Endothelial cell of umbilical vein (primary cell): Measurements from ENCODE around the gene HNRNPL. TPM values are rescaled to one million over a fixed set of nuclear protein-coding genes. Genes with fewer than 3 reads are reported as not detected.

Source experiments
- BruUV-seq: library from RNA; stranded (reverse); fragments of 400-500 nt; replicated peaks from 2 replicates; lab custom pipeline; 2021; lab: Mats Ljungman, UMichigan
- CTCF ChIA-PET: fragments of 300-600, 350-600 bp; sonication (Branson Sonifier 250); formaldehyde crosslinking; loops from one replicate; lab custom pipeline; 2021; ENCODE audit warnings: antibody characterized with exemption, inconsistent platforms; lab: Charles Lee
- POLR2A ChIA-PET: fragments of 300-600, 350-600 bp; sonication (Branson Sonifier 250); formaldehyde crosslinking; loops from one replicate; lab custom pipeline; 2021; ENCODE audit warnings: antibody characterized with exemption, inconsistent platforms; lab: Charles Lee
- DNase-seq: peaks from one replicate; pipeline ENCODE4 v3.0.0-alpha.2; 2011; ENCODE audit warnings: low read depth, low spot score
- FAIRE-seq: peaks from 2 replicates; lab custom pipeline; 2011; peaks lifted over from hg19 to GRCh38; lab: Jason Lieb, UNC
- H2AFZ ChIP-seq: 2 replicates; pipeline ENCODE4 v1.6.0; 2012; ENCODE audit warnings: low read depth, low read length, control low read depth, inconsistent platforms
- H3K27ac ChIP-seq: 2 replicates; pipeline ENCODE4 v1.5.1; 2011; ENCODE audit warnings: low read depth, mild to moderate bottlenecking, control low read depth, low read length, moderate library complexity; ENCODE audit not compliant: insufficient read depth
- H3K27me3 ChIP-seq, 2 experiments: 2 replicates each; pipeline versions ENCODE4 v1.6.0 to v1.6.1; 2011; ENCODE audit warnings: low read length in 2 of 2, mixed read lengths in 1 of 2; ENCODE audit not compliant: control insufficient read depth in 2 of 2, insufficient read depth in 2 of 2
- H3K36me3 ChIP-seq, 2 experiments: 2 replicates in 1 of 2; 3 replicates in 1 of 2; pipeline ENCODE4 v1.5.1; 2011; ENCODE audit warnings: low read length in 2 of 2, mild to moderate bottlenecking in 1 of 2, moderate library complexity in 1 of 2; ENCODE audit not compliant: control insufficient read depth in 2 of 2, insufficient read depth in 2 of 2; ENCODE audit errors: extremely low read depth in 1 of 2
- H3K4me1 ChIP-seq: 3 replicates; pipeline ENCODE4 v1.5.1; 2011; ENCODE audit warnings: mild to moderate bottlenecking, low read length; ENCODE audit not compliant: control insufficient read depth, insufficient read depth; ENCODE audit errors: extremely low read depth
- H3K4me2 ChIP-seq: 2 replicates; pipeline ENCODE4 v1.6.1; 2011; ENCODE audit warnings: low read length, control low read depth, mixed read lengths; ENCODE audit not compliant: insufficient read depth
- H3K4me3 ChIP-seq, 3 experiments: fragments of 200-600 bp in 1 of 3; sonication (generic), shearing (Covaris generic) in 1 of 3; replicated peaks in 1 of 3; 2 replicates each; pipeline ENCODE4 v1.5.1; 2011 to 2016; ENCODE audit warnings: control low read depth in 3 of 3, low read length in 3 of 3, mild to moderate bottlenecking in 2 of 3, inconsistent platforms in 1 of 3, low read depth in 1 of 3, moderate library complexity in 1 of 3; ENCODE audit not compliant: insufficient read depth in 1 of 3
- H3K79me2 ChIP-seq: 2 replicates; pipeline ENCODE4 v1.6.0; 2012; ENCODE audit warnings: low read length, inconsistent platforms; ENCODE audit not compliant: control insufficient read depth, insufficient read depth
- H3K9ac ChIP-seq: replicated peaks from 2 replicates; pipeline ENCODE3; 2011; ENCODE audit warnings: low read length, control low read depth; ENCODE audit not compliant: insufficient read depth; ENCODE audit errors: extremely low read depth
- H3K9me1 ChIP-seq: replicated peaks from 3 replicates; pipeline ENCODE4 v1.6.0; 2011; ENCODE audit warnings: mild to moderate bottlenecking, low read length; ENCODE audit not compliant: control insufficient read depth, insufficient read depth; ENCODE audit errors: extremely low read depth
- H3K9me3 ChIP-seq: replicated peaks from 2 replicates; pipeline ENCODE4 v1.5.1; 2012; ENCODE audit warnings: low read length, inconsistent platforms; ENCODE audit not compliant: control insufficient read depth, insufficient read depth
- H4K20me1 ChIP-seq: replicated peaks from 2 replicates; pipeline ENCODE3; 2011; ENCODE audit warnings: mild to moderate bottlenecking, low read length; ENCODE audit not compliant: control insufficient read depth, insufficient read depth; ENCODE audit errors: extremely low read depth
- CTCF ChIP-seq, 2 donors: IDR thresholded peaks; 1 replicate in 1 of 2; 2 replicates in 1 of 2; pipeline ENCODE4 v1.5.1; 2011; ENCODE audit warnings: low read length in 2 of 2, mild to moderate bottlenecking in 2 of 2, moderate library complexity in 2 of 2, control low read depth in 1 of 2, inconsistent platforms in 1 of 2, low read depth in 1 of 2; ENCODE audit not compliant: insufficient read depth in 1 of 2; ENCODE audit errors: extremely low read depth in 1 of 2
- EZH2 ChIP-seq: IDR thresholded peaks from 2 replicates; pipeline ENCODE4 v1.6.1; 2012; ENCODE audit warnings: borderline replicate concordance, low read depth, mild to moderate bottlenecking, moderate library complexity, low read length, inconsistent platforms; ENCODE audit not compliant: severe bottlenecking
- FOS ChIP-seq: IDR thresholded peaks from 2 replicates; pipeline ENCODE4 v1.6.1; 2011; ENCODE audit warnings: mild to moderate bottlenecking, low read length, moderate library complexity, borderline replicate concordance; ENCODE audit not compliant: insufficient read depth
- GATA2 ChIP-seq: IDR thresholded peaks from 2 replicates; pipeline ENCODE4 v1.7.0; 2011; ENCODE audit warnings: low read depth, mild to moderate bottlenecking, moderate library complexity, mixed read lengths, low read length; ENCODE audit not compliant: insufficient read length, insufficient read depth
- JUN ChIP-seq: IDR thresholded peaks from 2 replicates; pipeline ENCODE4 v1.6.1; 2011; ENCODE audit warnings: borderline replicate concordance, low read depth; ENCODE audit not compliant: insufficient read length, insufficient read depth
- MAX ChIP-seq: IDR thresholded peaks from 2 replicates; pipeline ENCODE4 v1.6.1; 2011; ENCODE audit not compliant: insufficient read depth, insufficient read length
- MYC ChIP-seq: IDR thresholded peaks from one replicate; pipeline ENCODE4 v1.6.1; 2011; ENCODE audit warnings: mild to moderate bottlenecking, low read depth, low read length
- POLR2A ChIP-seq: IDR thresholded peaks from 2 replicates; pipeline ENCODE4 v1.6.1; 2012; ENCODE audit warnings: low read depth, mild to moderate bottlenecking, control low read depth, low read length
- POLR2AphosphoS5 ChIP-seq: IDR thresholded peaks from 2 replicates; pipeline ENCODE4 v1.6.1; 2012; ENCODE audit warnings: low read depth, mild to moderate bottlenecking, control low read depth, low read length, moderate library complexity; ENCODE audit not compliant: insufficient read depth
- dilution Hi-C: fragments of 300-500 bp; cut with MboI; formaldehyde crosslinking; loops from one replicate; pipeline ENCODE4 v1.15.0; 2019; ENCODE audit warnings: low sequenced_read_pairs; ENCODE audit not compliant: extremely low pct_ligation_motif_present
- intact Hi-C: fragments of 100-400 bp; cut with micrococcal nuclease; formaldehyde crosslinking; loops from one replicate; pipeline ENCODE4 v1.10.0; 2022
- polyA plus RNA-seq, 4 experiments: library from polyadenylated mRNA; depleted of rRNA in 3 of 4; stranded (reverse) in 3 of 4; unstranded in 1 of 4; fragments of >200 nt; gene quantifications; 2 replicates each; pipeline versions ENCODE4 v1.2.1 to v1.2.3, GENCODE V29; 2011 to 2012; ENCODE audit warnings: missing spikeins in 1 of 4
- total RNA-seq: library from RNA; stranded (reverse); gene quantifications from 2 replicates; pipeline ENCODE4 v1.2.3, GENCODE V29; 2021

The HNRNPL gene
- total and polyA plus RNA-seq, 2 donors (not counting 3 experiments of a cell fraction or from before 2014, with no cell fraction given): 305 to 451 TPM

- no peak for FAIRE-seq
- no peaks in the 10 kb centered on the region for H3K9me1 ChIP-seq
- H3K27me3 ChIP-seq: no peaks in the 10 kb centered on the region
- BruUV-seq: no TSS peak
- H3K4me3 ChIP-seq: no peak overlapping the region
- peaks cover 4% of the 10 kb centered on the region for H3K4me1 ChIP-seq
- ChIA-PET POLR2A (no interaction called here), CTCF (no interaction called here)
- no peak for DNase-seq
- H4K20me1 ChIP-seq: no peaks in the 10 kb centered on the region
- H3K79me2 ChIP-seq: no peaks in the 10 kb centered on the region
- intact Hi-C loops: no loop called here
- TF ChIP-seq POLR2A: no peak
- TF ChIP-seq JUN: no peak
- no peak for TF ChIP-seq GATA2
- no peak for TF ChIP-seq FOS
- no peak for TF ChIP-seq POLR2AphosphoS5
- no peak for TF ChIP-seq EZH2
- no peak for TF ChIP-seq MAX
- TF ChIP-seq MYC: no peak
- no peak for TF ChIP-seq CTCF (IDR thresholded peaks at IDR 0.05; ENCODE audit: extremely low read depth in 1 of 2, insufficient read depth in 1 of 2, low read depth in 1 of 2, low read length in 2 of 2)
- no peak overlapping the region for H3K27ac ChIP-seq
- dilution Hi-C loops: no loop called here
- H3K9me3 ChIP-seq: no peaks in the 10 kb centered on the region
- H2AFZ ChIP-seq: no peak overlapping the region
- no peak overlapping the region for H3K9ac ChIP-seq
- H3K4me2 ChIP-seq: no peak overlapping the region
- H3K36me3 ChIP-seq: peaks cover 0 to 9% of the 10 kb centered on the region in 2 experiments
These were observed 33.5 kb upstream of the HNRNPL start for GRCh38 chr19:38883286-38883685.
